Measurements from ENCODE around the gene MYO1A. TPM values are rescaled to one million over a fixed set of nuclear protein-coding genes. Genes with fewer than 3 reads are reported as not detected.
A peak's percentile ranks its signal among the peaks of the same experiment; 100 is the strongest.

Gene MYO1A
- total RNA-seq, 1 experiment from 2014 or later = 0.26 TPM

DNA sequence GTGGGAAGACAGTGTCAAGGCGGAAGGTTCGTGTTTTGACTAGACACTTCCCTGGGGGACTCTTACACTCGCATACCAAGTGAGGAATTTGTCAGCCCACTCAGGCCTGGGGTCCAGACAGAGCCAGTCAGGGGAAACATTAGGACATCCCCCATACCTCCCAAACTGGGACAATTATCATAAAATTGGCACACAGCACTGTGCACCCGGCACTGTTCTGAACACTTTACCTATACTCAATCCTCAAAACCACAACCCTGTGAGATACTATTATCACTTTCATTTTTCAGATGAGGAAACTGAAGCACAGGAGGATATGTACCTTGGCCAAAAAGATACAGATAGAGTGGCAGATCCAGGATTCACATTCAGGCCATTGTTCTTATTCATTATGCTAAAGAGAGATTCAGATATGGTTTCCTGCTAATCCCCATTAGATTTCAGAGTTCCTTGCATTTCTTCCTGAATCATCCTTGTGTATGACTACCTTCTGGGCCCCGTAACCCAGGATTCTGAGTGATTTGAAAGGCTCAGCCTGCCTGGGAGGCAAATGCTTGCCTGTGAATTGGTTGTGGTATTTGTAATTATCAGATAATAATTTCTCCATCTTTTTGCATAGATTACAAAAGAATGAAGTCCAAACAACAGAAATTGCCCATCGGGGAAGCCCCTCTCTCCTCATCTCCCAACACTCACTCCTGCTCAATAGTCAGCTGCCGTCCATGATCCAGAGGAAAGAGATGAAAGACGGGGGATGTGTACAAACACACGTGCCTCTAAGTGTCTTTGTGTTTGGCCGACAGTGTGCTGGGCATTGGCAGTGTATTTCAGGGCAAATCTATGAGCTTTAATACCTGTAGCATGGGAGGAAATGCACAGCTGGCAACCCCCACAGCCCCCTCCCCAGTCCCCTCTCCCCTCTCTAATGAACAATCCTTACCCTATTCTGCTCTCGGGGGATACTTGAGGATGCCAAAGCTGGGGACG is 38.2 kb downstream of the MYO1A start:
- no peaks in the 10 kb centered on the region for H3K9me3 ChIP-seq (ENCODE audit: control insufficient read depth, low read depth, low read length)
- Mint-ChIP-seq H3K27ac (peak overlapping the region in 1 of 3 experiments; percentile 81; a peak in 3 of 7 replicates), H3K9me3 (no peaks in the 10 kb centered on the region), H3K27me3 (ENCODE audit: low read depth) (peaks cover 6% of the 10 kb centered on the region), H3K36me3 (ENCODE audit: insufficient read depth in 1 of 3, low read depth in 3 of 3) (peaks cover 0 to 2% (median 0%) of the 10 kb centered on the region in 3 experiments; a peak in 2 of 7 replicates), H3K4me1 (peaks cover 51 to 83% of the 10 kb centered on the region in 2 experiments), H3K4me3 (no peak overlapping the region)
- no peak overlapping the region for H2AK5ac ChIP-seq (ENCODE audit: insufficient read length, low read length)
- no peak overlapping the region for H3K23ac ChIP-seq (ENCODE audit: insufficient read length, low read depth, low read length)
- H3K4ac ChIP-seq (ENCODE audit: low read depth, low read length) = no peak overlapping the region
- H3K23me2 ChIP-seq (ENCODE audit: insufficient read length, low read depth, low read length, poor library complexity, severe bottlenecking) = no peaks in the 10 kb centered on the region
- no peak overlapping the region for H4K91ac ChIP-seq (ENCODE audit: insufficient read length, low read depth, low read length)
- no peak overlapping the region for H3K9ac ChIP-seq (ENCODE audit: extremely low read depth, insufficient read length, low read length)
- H3K27ac ChIP-seq (ENCODE audit: insufficient read length, low read depth, low read length) = no peak overlapping the region
- H2AFZ ChIP-seq (ENCODE audit: low read length) = no peak overlapping the region
- no peak overlapping the region for H2BK15ac ChIP-seq (ENCODE audit: low read depth, low read length)
- H3K18ac ChIP-seq (ENCODE audit: insufficient read length, low read depth, low read length) = no peak overlapping the region
- H3K27me3 ChIP-seq (ENCODE audit: insufficient read depth, low read length) = no peaks in the 10 kb centered on the region; the same call in 1 of the 2 replicates
- no CpG with 5 or more reads among the region's 12 CpGs for WGBS (ENCODE audit: extremely low coverage, insufficient read length, low lambda C conversion rate)
- no peak overlapping the region for H2BK20ac ChIP-seq (ENCODE audit: low read depth, low read length, poor library complexity, severe bottlenecking)
- no peak overlapping the region for H2BK5ac ChIP-seq (ENCODE audit: insufficient read length, low read length)
- TF ChIP-seq, protein P1, sequence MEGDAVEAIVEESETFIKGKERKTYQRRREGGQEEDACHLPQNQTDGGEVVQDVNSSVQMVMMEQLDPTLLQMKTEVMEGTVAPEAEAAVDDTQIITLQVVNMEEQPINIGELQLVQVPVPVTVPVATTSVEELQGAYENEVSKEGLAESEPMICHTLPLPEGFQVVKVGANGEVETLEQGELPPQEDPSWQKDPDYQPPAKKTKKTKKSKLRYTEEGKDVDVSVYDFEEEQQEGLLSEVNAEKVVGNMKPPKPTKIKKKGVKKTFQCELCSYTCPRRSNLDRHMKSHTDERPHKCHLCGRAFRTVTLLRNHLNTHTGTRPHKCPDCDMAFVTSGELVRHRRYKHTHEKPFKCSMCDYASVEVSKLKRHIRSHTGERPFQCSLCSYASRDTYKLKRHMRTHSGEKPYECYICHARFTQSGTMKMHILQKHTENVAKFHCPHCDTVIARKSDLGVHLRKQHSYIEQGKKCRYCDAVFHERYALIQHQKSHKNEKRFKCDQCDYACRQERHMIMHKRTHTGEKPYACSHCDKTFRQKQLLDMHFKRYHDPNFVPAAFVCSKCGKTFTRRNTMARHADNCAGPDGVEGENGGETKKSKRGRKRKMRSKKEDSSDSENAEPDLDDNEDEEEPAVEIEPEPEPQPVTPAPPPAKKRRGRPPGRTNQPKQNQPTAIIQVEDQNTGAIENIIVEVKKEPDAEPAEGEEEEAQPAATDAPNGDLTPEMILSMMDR (conservative IDR thresholded peaks at IDR 0.05) = no peak
- H2BK12ac ChIP-seq (ENCODE audit: insufficient read length, low read depth, low read length) = no peak overlapping the region
- DNase-seq = no peak
- no peak overlapping the region for H3K14ac ChIP-seq (ENCODE audit: insufficient read depth, low read length)
- H4K5ac ChIP-seq (ENCODE audit: insufficient read length, low read depth, low read length) = no peak overlapping the region
- no peak overlapping the region for H3T11ph ChIP-seq (ENCODE audit: low read length)
- H3K56ac ChIP-seq (ENCODE audit: insufficient read length, low read depth, low read length) = no peak overlapping the region
- H3K4me1 ChIP-seq (ENCODE audit: insufficient read depth, low read length) = peaks cover 16% of the 10 kb centered on the region; the same call in 1 of the 2 replicates
- H3K79me1 ChIP-seq (ENCODE audit: insufficient read depth, low read depth, low read length, poor library complexity, severe bottlenecking) = no peaks in the 10 kb centered on the region
- no peaks in the 10 kb centered on the region for H4K20me1 ChIP-seq (ENCODE audit: control insufficient read depth, insufficient read depth, insufficient read length)
- H3K4me2 ChIP-seq (ENCODE audit: insufficient read depth, insufficient read length, low read length) = no peak overlapping the region
- H4K8ac ChIP-seq (replicated peaks; ENCODE audit: insufficient read length, low read depth, low read length) = no peak overlapping the region
- no peaks in the 10 kb centered on the region for H3K79me2 ChIP-seq (ENCODE audit: insufficient read depth, low read length)
- H2BK120ac ChIP-seq (ENCODE audit: low read depth, low read length, poor library complexity, severe bottlenecking) = no peak overlapping the region

Data from H9 (cell line).